ENCODE measurements around the gene KCNB1.

GRCh38 chr20:49338061-49338460, 144.4 kb downstream of the KCNB1 start:
- TF ChIP-seq, protein P1, sequence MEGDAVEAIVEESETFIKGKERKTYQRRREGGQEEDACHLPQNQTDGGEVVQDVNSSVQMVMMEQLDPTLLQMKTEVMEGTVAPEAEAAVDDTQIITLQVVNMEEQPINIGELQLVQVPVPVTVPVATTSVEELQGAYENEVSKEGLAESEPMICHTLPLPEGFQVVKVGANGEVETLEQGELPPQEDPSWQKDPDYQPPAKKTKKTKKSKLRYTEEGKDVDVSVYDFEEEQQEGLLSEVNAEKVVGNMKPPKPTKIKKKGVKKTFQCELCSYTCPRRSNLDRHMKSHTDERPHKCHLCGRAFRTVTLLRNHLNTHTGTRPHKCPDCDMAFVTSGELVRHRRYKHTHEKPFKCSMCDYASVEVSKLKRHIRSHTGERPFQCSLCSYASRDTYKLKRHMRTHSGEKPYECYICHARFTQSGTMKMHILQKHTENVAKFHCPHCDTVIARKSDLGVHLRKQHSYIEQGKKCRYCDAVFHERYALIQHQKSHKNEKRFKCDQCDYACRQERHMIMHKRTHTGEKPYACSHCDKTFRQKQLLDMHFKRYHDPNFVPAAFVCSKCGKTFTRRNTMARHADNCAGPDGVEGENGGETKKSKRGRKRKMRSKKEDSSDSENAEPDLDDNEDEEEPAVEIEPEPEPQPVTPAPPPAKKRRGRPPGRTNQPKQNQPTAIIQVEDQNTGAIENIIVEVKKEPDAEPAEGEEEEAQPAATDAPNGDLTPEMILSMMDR (conservative IDR thresholded peaks at IDR 0.05; ENCODE audit: low read length) = no peak
- no peak for TF ChIP-seq EZH2phosphoT487 (IDR thresholded peaks at IDR 0.05; ENCODE audit: borderline replicate concordance)

All from Loucy (cell line).